A204.1 (cell line): ENCODE data around the gene WDTC1.

ENCODE experiments used
- FAIRE-seq: peaks from 2 replicates; lab custom pipeline; 2012; peaks lifted over from hg19 to GRCh38; lab: Jason Lieb, UNC

The WDTC1 gene

DNA sequence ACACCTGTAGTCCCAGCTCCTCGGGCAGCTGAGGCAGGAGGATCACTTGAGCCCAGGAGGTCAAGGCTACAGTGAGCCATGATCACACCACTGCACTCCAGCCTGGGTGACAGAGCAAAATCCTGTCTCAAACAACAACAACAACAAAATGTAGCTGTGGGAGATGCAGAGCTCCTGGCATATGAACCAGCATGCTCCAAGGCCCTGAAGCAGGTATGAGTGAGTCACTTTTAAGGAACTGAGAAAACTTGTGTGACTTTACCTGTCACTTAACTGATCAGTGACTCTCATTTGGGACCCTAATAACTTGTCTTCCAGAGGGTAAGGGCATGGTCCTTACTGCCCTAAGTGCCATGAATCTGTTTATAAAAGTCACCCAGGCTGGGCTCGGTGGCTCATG lies 68.2 kb downstream of the WDTC1 start:
- FAIRE-seq: no peak

DNA sequence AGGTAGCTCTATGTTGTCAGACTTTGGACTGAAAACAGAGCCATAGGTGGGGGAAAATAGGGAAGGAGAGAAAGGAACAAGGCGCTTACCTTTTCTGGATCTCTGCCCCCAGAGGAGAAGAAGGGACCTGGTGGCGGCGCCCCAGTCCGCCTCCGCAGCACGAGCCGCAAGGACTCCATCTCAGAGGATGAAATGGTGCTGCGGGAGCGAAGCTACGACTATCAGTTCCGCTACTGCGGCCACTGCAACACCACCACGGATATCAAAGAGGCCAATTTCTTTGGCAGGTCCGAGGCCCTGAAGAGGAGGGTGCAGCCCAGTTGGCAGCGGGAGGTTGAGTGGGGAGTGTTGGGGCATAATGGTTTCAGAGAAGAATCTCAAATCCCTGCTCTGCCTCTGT lies 69.1 kb downstream of the WDTC1 start:
- FAIRE-seq: no peak

DNA sequence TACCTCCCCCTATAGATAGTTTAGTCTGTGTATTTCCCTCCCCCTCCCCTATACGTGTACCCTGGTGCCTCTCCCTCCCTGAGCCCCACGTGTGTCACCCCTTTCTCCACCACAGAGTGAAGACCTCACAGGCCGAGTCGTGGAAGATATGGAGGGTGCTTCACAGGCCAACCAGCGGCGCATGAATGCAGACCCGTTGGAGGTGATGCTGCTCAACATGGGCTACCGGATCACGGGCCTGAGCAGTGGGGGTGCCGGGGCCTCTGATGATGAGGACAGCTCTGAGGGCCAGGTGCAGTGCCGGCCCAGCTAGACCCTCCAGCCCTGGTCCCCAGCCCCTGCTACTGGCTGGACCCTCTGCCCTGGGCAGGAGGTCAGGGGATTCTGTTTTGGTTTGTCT lies 71.6 kb downstream of the WDTC1 start:
- FAIRE-seq: no peak

DNA sequence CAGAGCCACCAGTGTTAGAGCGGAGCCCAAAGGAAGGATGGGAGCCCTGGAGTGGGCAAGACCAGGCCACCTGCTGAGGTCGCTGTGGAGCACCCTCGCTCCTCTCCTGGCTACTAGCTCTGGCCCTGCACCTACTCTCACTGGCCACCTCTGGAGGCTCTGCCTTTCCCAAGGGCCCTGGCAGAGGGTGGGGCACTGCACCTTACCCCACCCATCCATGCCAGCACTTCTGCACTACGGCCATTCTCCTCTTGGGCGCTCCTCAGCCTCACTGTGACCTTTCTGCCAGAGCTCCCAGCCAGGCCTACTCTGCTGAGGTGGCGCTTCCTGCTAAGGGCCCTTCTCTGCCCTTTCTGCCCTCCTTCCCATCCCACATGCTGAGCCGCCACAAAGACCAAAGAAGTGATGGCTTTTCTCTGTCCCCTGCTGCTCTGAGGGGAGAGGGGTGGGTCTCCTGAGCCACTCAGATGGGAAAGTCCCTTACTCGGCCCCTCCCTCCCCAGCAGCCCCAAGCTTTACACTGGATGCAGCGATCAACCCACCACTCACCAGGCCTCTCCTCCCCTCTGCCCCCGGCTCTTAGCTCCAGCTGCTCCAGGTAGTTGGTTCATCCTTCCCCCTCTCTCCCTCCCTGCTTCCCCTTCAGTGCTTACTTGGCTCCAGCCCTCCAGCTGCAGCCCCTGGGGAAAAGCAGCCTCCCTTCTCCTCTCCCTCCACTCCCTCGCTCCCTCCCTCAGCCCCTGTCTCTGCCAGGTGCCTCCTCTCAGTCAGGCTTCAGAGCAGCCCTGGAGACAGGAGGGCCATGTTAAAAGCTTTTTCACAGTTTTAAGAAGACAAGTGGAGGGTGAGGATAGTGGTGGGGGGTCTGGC lies 72.7 kb downstream of the WDTC1 start:
- no peak for FAIRE-seq

DNA sequence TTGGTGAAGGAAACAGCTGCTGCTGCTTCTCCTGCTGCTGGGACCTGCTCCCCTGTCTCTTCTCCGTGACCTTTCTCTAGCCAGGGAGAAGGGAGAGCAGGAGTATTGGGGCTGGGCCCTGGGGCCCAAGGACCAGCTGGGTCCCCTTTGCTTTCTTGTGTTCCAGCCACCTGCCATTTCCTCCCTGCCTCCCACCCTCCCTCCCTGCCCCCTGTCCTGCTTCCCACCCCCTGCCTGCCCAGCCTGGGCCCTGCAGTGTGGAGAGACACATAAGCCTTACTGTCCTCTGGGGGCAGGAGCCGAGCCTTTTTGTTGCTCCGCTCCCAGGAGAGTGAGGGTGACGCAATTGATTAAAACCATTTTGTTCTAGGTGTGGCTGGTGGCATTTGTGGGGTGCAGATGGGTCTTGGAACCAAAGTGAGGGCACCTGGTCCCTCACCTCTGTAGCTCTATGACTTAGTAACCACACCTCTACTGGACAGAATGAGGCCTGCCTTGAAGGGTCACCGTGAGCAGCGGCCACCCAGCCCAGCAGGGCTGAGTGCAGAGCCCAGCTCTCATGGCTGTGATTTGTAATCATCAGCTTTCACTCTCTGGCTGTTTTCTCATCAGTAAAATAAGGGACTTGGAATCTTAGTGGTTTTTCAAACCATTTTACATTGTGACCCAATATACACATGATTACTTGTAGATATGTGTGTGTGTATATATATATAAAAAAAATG lies 73.6 kb downstream of the WDTC1 start:
- no peak for FAIRE-seq

DNA sequence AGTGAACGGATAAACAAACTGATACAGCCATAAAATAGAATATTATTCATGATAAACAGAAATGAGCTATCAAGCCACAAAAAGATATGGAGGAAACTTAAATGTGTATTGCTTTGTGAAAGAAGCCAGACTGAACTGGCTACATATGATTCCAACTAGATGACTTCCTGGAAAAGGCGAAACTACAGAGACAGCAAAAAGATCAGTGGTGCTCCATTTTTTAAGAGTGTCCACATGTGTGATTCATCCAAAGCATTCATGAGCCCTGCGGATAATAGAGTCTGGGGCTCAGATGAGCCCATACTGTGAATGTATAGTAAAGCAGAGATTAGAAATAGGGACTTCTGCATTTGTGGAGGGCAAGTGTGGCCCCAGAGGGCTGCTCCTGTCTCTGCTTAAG lies 79.7 kb downstream of the WDTC1 start:
- FAIRE-seq: no peak

DNA sequence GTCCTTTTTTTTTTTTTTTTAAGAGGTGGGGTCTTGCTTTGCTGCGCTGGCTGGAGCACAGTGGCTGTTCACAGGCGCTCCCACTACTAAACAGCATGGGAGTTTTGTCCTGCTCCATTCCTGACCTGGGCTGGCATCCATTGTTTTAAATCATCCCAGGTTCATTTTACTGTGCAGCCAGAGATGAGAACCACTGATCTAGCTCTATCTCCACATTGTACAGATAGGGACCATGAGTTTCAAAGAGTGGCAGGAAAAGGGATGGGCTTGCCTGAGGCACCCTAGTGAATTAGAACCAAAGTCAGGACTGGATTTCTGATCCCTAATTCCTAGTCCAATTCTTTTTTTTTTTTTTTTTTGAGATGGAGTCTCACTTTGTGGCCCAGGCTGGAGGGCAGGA lies 80.3 kb downstream of the WDTC1 start:
- FAIRE-seq: no peak

DNA sequence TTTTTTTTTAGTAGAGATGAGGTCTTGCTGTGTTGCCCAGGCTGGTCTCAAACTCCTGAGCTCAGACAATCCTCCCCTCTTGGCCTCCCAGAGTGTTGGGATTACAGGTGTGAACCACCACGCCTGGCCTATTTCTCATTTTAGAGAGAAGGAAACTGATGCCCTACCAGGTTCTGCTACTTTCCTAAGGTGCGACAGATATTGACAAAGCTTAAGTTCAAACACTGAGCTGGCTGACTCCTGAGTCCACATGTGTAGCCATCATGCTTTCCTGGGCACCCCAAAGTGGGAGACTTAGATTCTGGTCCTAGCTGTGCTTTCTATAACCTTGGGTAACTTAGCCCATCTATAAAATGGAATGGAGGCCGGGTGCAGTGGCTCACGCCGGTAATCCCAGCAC lies 82.4 kb downstream of the WDTC1 start:
- FAIRE-seq: no peak

DNA sequence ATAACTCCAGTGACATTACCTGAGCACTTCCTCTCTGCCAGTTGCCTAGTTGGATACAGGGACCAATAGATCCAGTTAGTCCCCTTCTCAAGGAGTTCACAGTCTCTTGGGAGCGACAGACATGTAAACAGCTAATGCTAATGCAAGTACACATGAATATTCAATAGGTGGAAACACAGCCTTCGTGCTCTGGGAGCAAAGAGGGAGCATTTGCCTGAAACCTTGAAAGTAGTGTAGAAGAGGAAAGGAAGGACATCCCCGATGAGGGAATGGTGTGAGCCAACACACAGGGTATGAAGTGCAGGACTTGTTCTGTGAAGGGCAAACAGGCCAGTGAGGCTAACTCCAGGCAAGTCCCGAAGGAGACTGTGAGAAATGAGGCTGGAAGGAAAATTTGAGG lies 83.7 kb downstream of the WDTC1 start:
- FAIRE-seq: no peak

DNA sequence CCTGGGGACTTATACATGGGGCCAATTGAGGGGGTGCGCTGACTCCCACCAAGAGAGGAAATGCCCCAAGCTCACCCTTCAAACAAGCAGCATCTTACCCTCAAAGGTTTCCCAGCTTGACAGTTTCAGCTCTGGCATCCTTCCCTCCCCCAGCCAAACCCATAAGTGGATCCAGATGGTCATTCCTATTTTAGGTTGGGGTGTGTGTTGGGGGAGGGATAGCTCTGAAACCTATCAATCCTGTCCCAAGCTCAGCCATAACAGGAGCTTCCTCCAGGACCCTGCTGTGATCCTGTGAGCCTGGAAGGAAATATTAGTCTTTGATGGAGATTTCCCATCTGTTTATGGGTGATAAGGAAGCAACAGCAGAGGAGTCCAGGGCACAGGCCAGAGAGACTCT lies 84.2 kb downstream of the WDTC1 start:
- FAIRE-seq: no peak

DNA sequence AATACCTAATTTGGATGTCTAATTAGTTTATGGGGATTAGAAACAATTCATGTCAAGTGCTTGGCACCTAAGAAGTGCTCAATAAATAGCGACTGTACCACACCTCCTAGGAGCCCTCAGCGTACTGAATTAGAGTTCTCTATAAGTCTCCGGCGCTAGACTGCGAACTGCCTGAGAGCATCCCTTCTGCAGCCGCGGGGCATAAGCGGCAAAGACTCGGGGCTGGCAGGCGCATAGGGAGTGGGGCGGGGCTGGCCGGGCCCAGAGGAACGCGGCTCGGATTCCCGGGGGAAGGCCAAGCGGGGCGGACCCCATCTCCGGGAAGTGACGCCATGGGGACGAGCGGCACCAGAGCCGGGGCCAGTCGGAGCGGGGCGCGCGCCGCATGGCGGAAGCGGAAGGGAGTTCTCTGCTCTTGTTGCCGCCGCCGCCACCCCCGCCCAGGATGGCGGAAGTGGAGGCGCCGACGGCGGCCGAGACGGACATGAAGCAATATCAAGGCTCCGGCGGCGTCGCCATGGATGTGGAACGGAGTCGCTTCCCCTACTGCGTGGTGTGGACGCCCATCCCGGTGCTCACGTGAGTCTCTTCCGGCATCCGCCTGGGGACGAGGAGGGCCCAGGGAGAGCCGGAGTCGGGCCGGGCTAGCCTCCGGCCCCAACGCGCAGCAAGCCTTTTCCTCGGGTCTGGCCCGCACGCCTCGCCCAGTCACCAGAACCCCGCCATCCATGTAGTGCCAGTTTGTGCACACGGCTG lies 87.6 kb downstream of the WDTC1 start, which contains the start of gene TMEM222:
TMEM222 (plus strand) TSS at position 351 of the 756 bp plus-strand sequence; CDS start at position 386, 35 bp downstream.
- no peak for FAIRE-seq

DNA sequence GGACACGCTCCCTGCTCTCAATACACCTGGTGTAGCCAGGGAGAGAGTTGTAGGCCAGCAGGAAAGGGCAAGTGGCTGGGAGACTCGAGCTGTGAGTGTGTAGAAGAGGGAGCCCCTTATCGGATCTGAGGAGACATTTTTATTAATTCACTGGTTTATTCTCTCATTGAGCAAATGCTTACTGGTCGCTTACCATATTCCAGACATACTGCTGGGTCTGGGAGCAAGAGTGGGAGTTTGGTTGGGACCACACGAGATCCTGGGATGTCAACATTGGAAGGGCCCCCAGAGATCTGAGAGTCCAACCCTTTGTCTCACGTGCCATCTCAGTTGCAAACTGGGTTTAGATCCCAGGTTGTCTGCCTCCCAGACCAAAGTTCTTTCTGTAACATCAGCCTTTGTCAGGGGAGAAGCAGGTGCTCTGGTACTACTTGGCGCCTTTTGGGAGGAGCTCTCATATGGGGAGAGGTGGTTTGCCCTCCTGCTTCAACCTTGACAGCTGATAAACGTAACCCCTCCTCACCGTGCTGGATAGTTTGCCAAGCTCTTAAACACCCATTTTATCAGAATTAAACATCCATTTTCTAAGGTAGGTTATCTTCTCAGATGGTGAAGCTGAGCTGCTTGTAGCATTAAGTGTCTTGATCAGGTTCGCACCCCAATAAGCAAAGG lies 88.3 kb downstream of the WDTC1 start:
- FAIRE-seq: no peak

DNA sequence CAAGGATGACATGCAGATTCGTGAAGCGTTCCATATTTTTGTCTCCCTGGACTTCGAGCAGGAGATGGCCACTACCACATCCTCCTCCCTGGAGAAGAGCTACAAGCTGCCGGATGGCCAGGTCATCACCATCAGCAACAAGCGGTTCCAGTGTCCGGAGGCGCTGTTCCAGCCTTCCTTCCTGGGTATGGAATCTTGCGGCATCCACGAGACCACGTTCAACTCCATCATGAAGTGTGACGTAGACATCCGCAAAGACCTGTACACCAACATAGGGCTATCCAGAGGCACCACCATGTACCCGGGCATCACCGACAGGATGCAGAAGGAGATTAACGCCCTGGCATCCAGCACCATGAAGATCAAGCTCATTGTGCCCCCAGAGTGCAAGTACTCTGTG lies 90.9 kb downstream of the WDTC1 start:
- FAIRE-seq: no peak

DNA sequence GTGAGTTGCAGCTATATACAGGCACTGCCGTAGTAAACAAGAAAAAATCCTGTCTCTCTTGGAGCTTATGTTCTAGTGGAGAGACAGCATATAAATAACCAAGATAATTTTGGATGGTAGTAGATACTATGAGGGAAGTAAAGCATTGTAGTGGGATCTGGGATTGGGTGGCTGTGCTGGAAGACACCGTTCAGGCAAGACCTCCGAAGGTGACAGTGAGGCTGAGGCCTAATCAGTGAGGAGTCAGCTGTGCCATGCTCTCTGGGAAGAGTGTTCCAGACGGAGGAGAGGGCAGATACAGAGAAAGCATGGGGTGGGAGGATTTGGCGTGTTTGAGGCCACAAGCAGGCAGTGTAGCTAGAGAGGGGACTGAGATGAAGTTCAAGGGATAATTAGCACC lies 93.5 kb downstream of the WDTC1 start:
- FAIRE-seq: no peak

DNA sequence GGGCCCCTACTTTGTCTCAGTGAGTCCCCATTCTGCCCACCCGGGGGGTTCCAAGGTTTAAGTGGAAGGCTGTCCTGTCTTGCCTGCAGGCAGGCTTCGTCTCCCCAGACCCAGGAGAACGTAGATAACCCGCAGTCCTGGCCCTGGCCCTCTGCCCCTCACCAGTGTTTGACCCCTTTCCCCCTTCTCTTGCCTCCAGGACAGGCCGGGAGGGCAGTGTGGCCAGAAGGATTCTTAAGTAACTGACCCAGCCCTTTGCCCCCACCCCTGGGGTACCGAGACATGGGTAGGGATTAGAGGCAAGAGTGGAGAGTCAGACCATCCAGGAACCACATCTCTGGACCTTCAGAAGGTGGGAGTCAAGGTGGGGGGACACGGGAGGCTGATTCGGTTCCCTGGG lies 96.4 kb downstream of the WDTC1 start:
- no peak for FAIRE-seq

DNA sequence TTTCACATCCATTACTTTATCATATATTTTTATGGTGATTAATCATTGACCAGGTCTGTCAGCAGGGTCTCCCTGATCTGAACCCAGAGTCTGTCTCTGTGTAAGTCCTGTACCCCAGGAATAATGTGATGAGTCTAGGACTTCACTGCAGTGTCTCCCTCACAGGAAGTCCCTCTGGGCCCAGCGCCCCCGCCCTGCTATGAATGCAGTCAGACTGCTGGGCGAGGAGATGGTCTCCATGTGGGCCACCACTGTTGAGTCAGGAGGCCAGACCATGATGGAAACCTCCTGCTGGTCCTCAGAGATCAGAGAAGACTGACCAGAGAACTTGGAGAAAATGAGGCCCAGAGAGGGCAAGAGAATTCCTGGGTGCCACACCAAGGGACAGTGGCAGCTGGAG lies 97.0 kb downstream of the WDTC1 start:
- FAIRE-seq: no peak

DNA sequence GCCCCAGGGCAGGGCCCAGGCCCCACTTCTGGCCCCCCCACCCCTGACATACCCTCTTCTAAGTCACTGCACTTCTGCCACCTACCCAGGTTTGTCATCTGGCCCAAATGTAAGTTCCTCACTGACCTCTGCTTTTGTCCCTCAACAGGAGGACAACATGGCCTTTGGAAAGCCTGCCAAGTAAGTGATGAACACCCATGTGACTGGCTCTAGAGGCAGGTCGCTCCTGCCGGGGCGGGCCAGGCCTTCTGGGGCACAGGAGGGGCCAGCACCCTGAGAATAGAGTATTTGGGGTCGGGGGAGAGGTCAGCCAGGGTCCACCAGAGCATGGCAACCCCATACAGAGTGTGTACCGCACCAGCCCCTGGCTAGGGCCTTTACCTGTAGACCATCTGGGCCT lies 97.5 kb downstream of the WDTC1 start:
- no peak for FAIRE-seq

DNA sequence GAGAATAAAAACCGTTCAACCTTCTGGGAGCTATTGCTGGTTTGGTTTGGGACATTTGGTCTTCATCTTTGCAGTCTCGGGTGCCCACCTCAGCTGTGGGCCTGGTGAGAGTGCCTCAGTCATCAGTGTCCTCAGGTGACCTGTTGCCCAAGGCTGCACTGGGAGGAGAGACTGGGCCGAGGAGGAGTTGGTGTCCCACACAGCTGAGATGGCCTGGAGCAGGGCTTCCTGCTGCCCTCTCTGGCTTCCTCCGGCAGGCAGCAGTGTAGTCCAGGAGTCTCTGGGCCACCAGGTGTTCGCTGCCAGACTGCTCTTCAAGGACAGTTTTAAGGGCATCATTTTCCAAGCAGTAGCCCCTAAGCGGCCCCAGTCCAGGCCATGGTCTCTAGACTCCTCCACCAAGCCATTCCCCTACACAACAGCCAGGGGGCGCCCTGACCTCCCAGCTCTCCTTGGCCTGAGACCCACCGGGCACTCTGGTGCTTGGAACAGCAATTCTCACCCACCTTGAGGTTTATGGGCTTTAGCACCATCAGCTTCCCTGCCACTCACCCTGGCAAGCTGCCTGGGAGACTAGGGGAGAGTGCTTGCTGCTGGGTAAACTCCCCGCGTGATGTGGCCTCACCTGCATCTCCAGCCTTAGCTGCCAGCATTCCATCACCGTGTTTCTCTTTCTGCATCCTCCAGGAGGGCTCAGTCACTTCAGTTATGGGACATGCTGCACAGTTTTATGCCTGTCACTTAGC lies 98.3 kb downstream of the WDTC1 start:
- FAIRE-seq: no peak

DNA sequence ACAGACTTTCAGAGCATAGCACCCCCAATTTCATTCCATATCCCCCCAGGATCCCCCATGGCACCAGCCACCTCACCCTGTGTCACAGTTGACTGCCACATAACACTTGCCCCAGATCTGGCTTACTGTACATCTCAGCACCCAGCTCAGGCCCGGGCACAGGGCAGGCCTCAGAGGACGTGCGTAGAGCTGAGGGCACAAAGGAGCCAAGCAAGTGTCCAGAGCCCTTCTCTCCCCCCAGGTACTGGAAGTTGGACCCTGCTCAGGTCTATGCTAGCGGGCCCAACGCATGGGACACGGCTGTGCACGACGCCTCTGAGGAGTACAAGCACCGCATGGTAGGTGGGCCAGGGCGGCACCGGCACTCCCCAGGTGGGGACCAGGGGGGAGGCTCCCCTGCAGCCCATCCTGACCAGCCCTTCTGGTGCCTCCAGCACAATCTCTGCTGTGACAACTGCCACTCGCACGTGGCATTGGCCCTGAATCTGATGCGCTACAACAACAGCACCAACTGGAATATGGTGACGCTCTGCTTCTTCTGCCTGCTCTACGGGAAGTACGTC lies 99.4 kb downstream of the WDTC1 start:
- FAIRE-seq: no peak

DNA sequence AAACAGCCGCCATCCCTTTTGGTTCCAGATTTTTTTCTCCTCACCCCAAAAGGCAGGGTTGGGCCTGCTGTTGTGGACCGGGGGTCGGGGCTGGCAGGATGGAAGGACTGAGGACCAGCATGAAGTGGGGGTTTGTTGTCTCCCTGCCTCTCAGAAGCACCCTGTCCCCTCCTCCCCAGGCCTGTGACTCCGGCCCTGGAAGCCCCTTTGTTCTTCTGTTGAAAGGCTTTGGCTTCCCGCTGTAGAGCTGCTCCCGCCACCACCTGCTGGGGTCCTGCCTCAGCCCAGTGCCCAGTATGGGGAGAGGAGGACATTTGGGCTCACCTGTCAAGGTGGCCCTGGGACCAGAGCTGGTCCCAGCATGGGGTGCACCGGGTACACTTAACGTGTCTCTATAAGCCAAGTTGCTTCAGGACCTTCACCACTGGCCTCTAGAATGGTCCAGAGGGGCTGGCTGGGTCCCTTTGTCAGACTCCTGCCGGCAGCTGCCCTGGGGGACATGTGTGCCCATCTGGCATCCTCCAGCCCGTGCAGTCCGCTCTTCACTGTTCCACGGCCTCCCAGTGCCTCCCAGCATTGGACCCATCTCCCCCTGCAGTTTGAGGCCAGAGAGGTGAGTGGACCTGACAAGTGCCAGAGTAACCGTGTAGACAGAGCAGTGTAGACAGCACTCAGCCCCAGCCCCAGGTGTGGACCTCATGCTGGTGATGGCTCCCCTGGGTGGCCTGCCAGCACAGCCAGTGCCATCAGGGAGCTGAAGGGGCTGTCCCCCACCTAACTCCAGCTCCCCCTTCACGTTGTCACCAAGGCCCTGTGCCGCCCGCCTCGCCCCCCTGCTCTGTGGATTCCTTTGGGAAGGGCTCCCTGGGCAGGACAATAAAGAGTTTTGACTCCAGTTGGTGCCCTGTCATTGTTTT lies 101.3 kb downstream of the WDTC1 start:
- no peak for FAIRE-seq
